ENCODE results near the gene EMX1. TPM values are rescaled to one million over a fixed set of nuclear protein-coding genes. Genes with fewer than 3 reads are reported as not detected.

EMX1 gene
- total RNA-seq, 1 experiment from 2014 or later, result not detected

GRCh38 chr2:72961853-72962468 lies 44.6 kb downstream of the EMX1 start:
- in situ Hi-C loops (cut with HindIII; ENCODE audit: low pct_unique_long_range_greater_than_20kb, low sequenced_read_pairs), result no loop called here
- DNase-seq (ENCODE audit: low read depth, low spot score), result no peak

GRCh38 chr2:72962911-72963310 lies 45.6 kb downstream of the EMX1 start:
- no peak for DNase-seq (ENCODE audit: low read depth, low spot score)
- in situ Hi-C loops (cut with HindIII; ENCODE audit: low pct_unique_long_range_greater_than_20kb, low sequenced_read_pairs), result no loop called here

GRCh38 chr2:72963423-72964145 lies 46.3 kb downstream of the EMX1 start:
- no peak for DNase-seq (ENCODE audit: low read depth, low spot score)
- in situ Hi-C loops (cut with HindIII; ENCODE audit: low pct_unique_long_range_greater_than_20kb, low sequenced_read_pairs), result no loop called here

- no peak for DNase-seq (ENCODE audit: low read depth, low spot score)
- in situ Hi-C loops (cut with HindIII; ENCODE audit: low pct_unique_long_range_greater_than_20kb, low sequenced_read_pairs), result no loop called here
Measured at GRCh38 chr2:72964146-72964525, 46.8 kb downstream of the EMX1 start.

GRCh38 chr2:72965016-72965415 lies 47.7 kb downstream of the EMX1 start:
- DNase-seq (ENCODE audit: low read depth, low spot score), result no peak
- in situ Hi-C loops (cut with HindIII; ENCODE audit: low pct_unique_long_range_greater_than_20kb, low sequenced_read_pairs), result no loop called here

GRCh38 chr2:72965770-72966450 lies 48.6 kb downstream of the EMX1 start:
- in situ Hi-C loops (cut with HindIII; ENCODE audit: low pct_unique_long_range_greater_than_20kb, low sequenced_read_pairs), result no loop called here
- no peak for DNase-seq (ENCODE audit: low read depth, low spot score)

GRCh38 chr2:72968286-72968685 lies 51.0 kb downstream of the EMX1 start:
- in situ Hi-C loops (cut with HindIII; ENCODE audit: low pct_unique_long_range_greater_than_20kb, low sequenced_read_pairs), result no loop called here
- DNase-seq (ENCODE audit: low read depth, low spot score), result no peak

- in situ Hi-C loops (cut with HindIII; ENCODE audit: low pct_unique_long_range_greater_than_20kb, low sequenced_read_pairs), result no loop called here
- DNase-seq (ENCODE audit: low read depth, low spot score), result no peak
Measured at GRCh38 chr2:72969706-72970105, 52.4 kb downstream of the EMX1 start.

- in situ Hi-C loops (cut with HindIII; ENCODE audit: low pct_unique_long_range_greater_than_20kb, low sequenced_read_pairs), result no loop called here
- no peak for DNase-seq (ENCODE audit: low read depth, low spot score)
Measured at GRCh38 chr2:72971036-72971435, 53.7 kb downstream of the EMX1 start.

GRCh38 chr2:72972352-72973136 lies 55.2 kb downstream of the EMX1 start:
- DNase-seq (ENCODE audit: low read depth, low spot score), result no peak
- in situ Hi-C loops (cut with HindIII; ENCODE audit: low pct_unique_long_range_greater_than_20kb, low sequenced_read_pairs), result no loop called here

- in situ Hi-C loops (cut with HindIII; ENCODE audit: low pct_unique_long_range_greater_than_20kb, low sequenced_read_pairs), result no loop called here
- no peak for DNase-seq (ENCODE audit: low read depth, low spot score)
Measured at GRCh38 chr2:72973137-72973535, 55.8 kb downstream of the EMX1 start.

- in situ Hi-C loops (cut with HindIII; ENCODE audit: low pct_unique_long_range_greater_than_20kb, low sequenced_read_pairs), result no loop called here
- DNase-seq (ENCODE audit: low read depth, low spot score), result peak; percentile 85
Measured at GRCh38 chr2:72973566-72974435, 56.5 kb downstream of the EMX1 start.

- in situ Hi-C loops (cut with HindIII; ENCODE audit: low pct_unique_long_range_greater_than_20kb, low sequenced_read_pairs), result no loop called here
Measured at GRCh38 chr2:72974436-72974754, 57.1 kb downstream of the EMX1 start.

GRCh38 chr2:72975017-72975416 lies 57.7 kb downstream of the EMX1 start:
- in situ Hi-C loops (cut with HindIII; ENCODE audit: low pct_unique_long_range_greater_than_20kb, low sequenced_read_pairs), result no loop called here

More at GRCh38 chr2:72974436-72974754, 57.1 kb downstream of the EMX1 start:
- DNase-seq (ENCODE audit: low read depth, low spot score), result no peak

GRCh38 chr2:72979896-72980295 lies 62.6 kb downstream of the EMX1 start:
- DNase-seq (ENCODE audit: low read depth, low spot score), result no peak

More at GRCh38 chr2:72975017-72975416, 57.7 kb downstream of the EMX1 start:
- DNase-seq (ENCODE audit: low read depth, low spot score), result no peak

GRCh38 chr2:72980535-72981217 lies 63.4 kb downstream of the EMX1 start:
- in situ Hi-C loops (cut with HindIII; ENCODE audit: low pct_unique_long_range_greater_than_20kb, low sequenced_read_pairs), result no loop called here
- no peak for DNase-seq (ENCODE audit: low read depth, low spot score)

More at GRCh38 chr2:72979896-72980295, 62.6 kb downstream of the EMX1 start:
- in situ Hi-C loops (cut with HindIII; ENCODE audit: low pct_unique_long_range_greater_than_20kb, low sequenced_read_pairs), result no loop called here

GRCh38 chr2:72981536-72981935 lies 64.2 kb downstream of the EMX1 start:
- in situ Hi-C loops (cut with HindIII; ENCODE audit: low pct_unique_long_range_greater_than_20kb, low sequenced_read_pairs), result no loop called here
- no peak for DNase-seq (ENCODE audit: low read depth, low spot score)
